Keratinocyte (primary cell): ENCODE data around the gene KCNJ12.

Experiments used
- CTCF ChIP-seq, 3 experiments: IDR thresholded peaks in 1 of 3; conservative IDR thresholded peaks in 1 of 3; optimal IDR thresholded peaks in 1 of 3; 2 replicates in 2 of 3; 3 replicates in 1 of 3; pipeline versions ENCODE3 to v1.5.1; 2011; ENCODE audit warnings: low read length in 3 of 3, mild to moderate bottlenecking in 3 of 3, moderate library complexity in 2 of 3, control low read depth in 1 of 3, inconsistent platforms in 1 of 3; ENCODE audit not compliant: insufficient read depth in 2 of 3; ENCODE audit errors: extremely low read depth in 1 of 3
- EZH2 ChIP-seq: IDR thresholded peaks from one replicate; pipeline ENCODE4 v1.6.1; 2012; ENCODE audit warnings: inconsistent platforms, mild to moderate bottlenecking, low read length, moderate library complexity

GRCh38 chr17:21381076-21381706 lies 5.0 kb downstream of the KCNJ12 start:
- TF ChIP-seq CTCF (optimal IDR thresholded peaks at IDR 0.05 in 1 of 3, IDR thresholded peaks at IDR 0.05 in 1 of 3, conservative IDR thresholded peaks at IDR 0.05 in 1 of 3; ENCODE audit: extremely low read depth in 1 of 3, insufficient read depth in 2 of 3, low read length in 3 of 3), result no peak
- no peak for TF ChIP-seq EZH2
